ENCODE data around the gene PITX3.
"Not testable (repeated sequence)": the region's sequence is repeated elsewhere in the genome, so short reads cannot be mapped to it uniquely, and the experiment has no call there.

The PITX3 gene

GRCh38 chr10:102229810-102230263 lies 11.5 kb downstream of the PITX3 start:
- DNase-seq (ENCODE audit: low read depth in 2 of 2, low spot score in 1 of 2), result peak; percentile 68 to 69

- no peak for DNase-seq (ENCODE audit: low read depth in 2 of 2, low spot score in 1 of 2)
Measured at GRCh38 chr10:102227050-102227449, 14.3 kb downstream of the PITX3 start.

- no peak for DNase-seq (ENCODE audit: low read depth in 2 of 2, low spot score in 1 of 2)
Measured at GRCh38 chr10:102226542-102226870, 14.8 kb downstream of the PITX3 start.

- peak; percentile 45 to 66 for DNase-seq (ENCODE audit: low read depth in 2 of 2, low spot score in 1 of 2)
Measured at GRCh38 chr10:102225646-102226541, 15.4 kb downstream of the PITX3 start, which contains the start of gene ELOVL3. Gene ELOVL3, plus strand, starts transcription at chr10:102226299. Its CDS starts 250 bp downstream, at chr10:102226549.

- DNase-seq (ENCODE audit: low read depth in 2 of 2, low spot score in 1 of 2), result no peak
Measured at GRCh38 chr10:102222797-102223196, 18.5 kb downstream of the PITX3 start.

GRCh38 chr10:102220612-102221011 lies 20.7 kb downstream of the PITX3 start:
- DNase-seq (ENCODE audit: low read depth in 2 of 2, low spot score in 1 of 2), result no peak

GRCh38 chr10:102219370-102219769 lies 21.9 kb downstream of the PITX3 start:
- DNase-seq (ENCODE audit: low read depth in 2 of 2, low spot score in 1 of 2), result no peak

GRCh38 chr10:102213599-102213998 lies 27.7 kb downstream of the PITX3 start:
- not testable (repeated sequence) for DNase-seq (ENCODE audit: low read depth in 2 of 2, low spot score in 1 of 2)

GRCh38 chr10:102211615-102212299 lies 29.6 kb downstream of the PITX3 start:
- DNase-seq (ENCODE audit: low read depth in 2 of 2, low spot score in 1 of 2), result no peak

GRCh38 chr10:102208311-102209035 lies 32.8 kb downstream of the PITX3 start:
- no peak for DNase-seq (ENCODE audit: low read depth in 2 of 2, low spot score in 1 of 2)

- DNase-seq (ENCODE audit: low read depth in 2 of 2, low spot score in 1 of 2), result no peak
Measured at GRCh38 chr10:102202386-102202785, 38.9 kb downstream of the PITX3 start.

- DNase-seq (ENCODE audit: low read depth in 2 of 2, low spot score in 1 of 2), result no peak
Measured at GRCh38 chr10:102200751-102201640, 40.3 kb downstream of the PITX3 start.

GRCh38 chr10:102198027-102198426 lies 43.3 kb downstream of the PITX3 start:
- DNase-seq (ENCODE audit: low read depth in 2 of 2, low spot score in 1 of 2), result no peak

GRCh38 chr10:102196893-102197292 lies 44.4 kb downstream of the PITX3 start:
- DNase-seq (ENCODE audit: low read depth in 2 of 2, low spot score in 1 of 2), result no peak

GRCh38 chr10:102195296-102195870 lies 45.9 kb downstream of the PITX3 start:
- no peak for DNase-seq (ENCODE audit: low read depth in 2 of 2, low spot score in 1 of 2)

- no peak for DNase-seq (ENCODE audit: low read depth in 2 of 2, low spot score in 1 of 2)
Measured at GRCh38 chr10:102191956-102192355, 49.4 kb downstream of the PITX3 start.

- DNase-seq (ENCODE audit: low read depth in 2 of 2, low spot score in 1 of 2), result not testable (repeated sequence)
Measured at GRCh38 chr10:102188941-102189898, 52.1 kb downstream of the PITX3 start.

GRCh38 chr10:102188298-102188940 lies 52.9 kb downstream of the PITX3 start:
- DNase-seq (ENCODE audit: low read depth in 2 of 2, low spot score in 1 of 2), result no peak
